Calu3 (cell line): Measurements from ENCODE around the gene LRRC32. TPM values are rescaled to one million over a fixed set of nuclear protein-coding genes. Genes with fewer than 3 reads are reported as not detected.

Source experiments
- BruUV-seq: library from RNA; stranded (reverse); fragments of 400-500 nt; replicated peaks from 2 replicates; lab custom pipeline; 2021; lab: Mats Ljungman, UMichigan
- CTCF ChIA-PET: fragments of 300-600 bp; sonication (Branson Sonifier 250); formaldehyde crosslinking; loops from one replicate; lab custom pipeline; 2022; ENCODE audit warnings: antibody characterized with exemption; lab: Charles Lee
- DNase-seq: peaks from one replicate; pipeline ENCODE4 v3.0.0; 2022
- H3K27ac Mint-ChIP-seq: one replicate; pipeline ENCODE4 v1.8.0; 2022; ENCODE audit warnings: mixed read lengths; ENCODE audit not compliant: unreplicated experiment
- H3K27me3 Mint-ChIP-seq: one replicate; pipeline ENCODE4 v1.8.0; 2022; ENCODE audit warnings: mixed read lengths; ENCODE audit not compliant: unreplicated experiment
- H3K36me3 Mint-ChIP-seq: one replicate; pipeline ENCODE4 v1.8.0; 2022; ENCODE audit warnings: mild to moderate bottlenecking, moderate library complexity, mixed read lengths; ENCODE audit not compliant: insufficient read depth, unreplicated experiment
- H3K4me1 Mint-ChIP-seq: one replicate; pipeline ENCODE4 v1.8.0; 2022; ENCODE audit warnings: mild to moderate bottlenecking, low read depth, mixed read lengths; ENCODE audit not compliant: unreplicated experiment
- H3K4me3 Mint-ChIP-seq: one replicate; pipeline ENCODE4 v1.8.0; 2022; ENCODE audit warnings: mild to moderate bottlenecking, low read depth, moderate library complexity, mixed read lengths; ENCODE audit not compliant: unreplicated experiment
- H3K9me3 Mint-ChIP-seq: one replicate; pipeline ENCODE4 v1.8.0; 2022; ENCODE audit warnings: low read depth, mixed read lengths; ENCODE audit not compliant: unreplicated experiment
- intact Hi-C: fragments of 100-400 bp; cut with micrococcal nuclease; formaldehyde crosslinking; loops from one replicate; pipeline ENCODE4 v1.10.0; 2022; ENCODE audit not compliant: unreplicated experiment
- total RNA-seq: library from RNA; stranded (reverse); gene quantifications from 2 replicates; pipeline ENCODE4 v1.2.3, GENCODE V29; 2022
- TF ChIP-seq, protein P1 (sequence below): fragments of 200-600 bp; IDR thresholded peaks from one replicate; pipeline ENCODE4 v1.8.0; 2022; ENCODE audit warnings: antibody characterized with exemption; ENCODE audit not compliant: unreplicated experiment

Gene LRRC32
- total RNA-seq, 1 experiment from 2014 or later = not detected

- no peak overlapping the region for H3K27ac Mint-ChIP-seq
- CTCF ChIA-PET = no interaction called here
- intact Hi-C loops = no loop called here
These were observed 6.9 kb upstream of the LRRC32 start for GRCh38 chr11:76677458-76677765.

DNA sequence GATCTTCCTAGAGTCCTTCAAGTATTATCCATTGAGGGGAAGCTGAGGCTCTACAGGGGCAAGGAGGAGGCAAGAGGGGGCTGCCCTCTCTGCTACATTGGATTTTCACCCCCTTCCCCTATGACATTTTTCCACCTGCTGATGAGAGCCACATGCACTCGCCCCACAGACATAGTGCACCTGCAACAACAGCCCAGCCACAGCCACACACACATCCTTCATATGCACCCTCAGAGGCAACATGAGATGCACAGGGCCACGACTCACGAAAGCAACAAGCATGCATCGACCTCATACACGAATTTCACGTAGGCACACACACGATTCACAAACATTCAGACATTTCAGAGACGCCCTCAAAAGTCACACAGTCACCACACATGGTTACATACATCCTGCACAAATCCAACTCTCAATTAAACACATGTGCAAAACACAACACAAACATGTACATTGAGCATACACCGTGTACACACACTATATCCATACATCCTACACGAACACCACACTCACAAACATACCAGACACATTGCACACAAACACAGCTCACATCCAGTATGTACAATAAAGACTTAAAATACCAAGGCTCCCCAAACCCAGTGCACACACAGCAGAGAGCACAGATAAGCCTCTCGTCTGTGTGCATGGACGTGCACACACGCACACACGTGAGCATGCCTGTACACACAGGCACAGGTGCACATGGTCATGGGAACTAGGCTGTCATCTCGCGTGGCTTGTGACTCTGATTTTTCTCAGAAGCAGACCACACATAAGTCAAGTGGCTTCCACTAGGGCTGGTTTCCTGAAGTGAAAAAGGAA is 6.3 kb upstream of the LRRC32 start:
- CTCF ChIA-PET = no interaction called here
- intact Hi-C loops = no loop called here
- Mint-ChIP-seq H3K36me3 (no peaks in the 10 kb centered on the region), H3K27me3 (peaks cover 67% of the 10 kb centered on the region), H3K9me3 (no peaks in the 10 kb centered on the region), H3K4me1 (no peaks in the 10 kb centered on the region), H3K27ac (no peak overlapping the region), H3K4me3 (no peak overlapping the region)
- TF ChIP-seq, protein P1, sequence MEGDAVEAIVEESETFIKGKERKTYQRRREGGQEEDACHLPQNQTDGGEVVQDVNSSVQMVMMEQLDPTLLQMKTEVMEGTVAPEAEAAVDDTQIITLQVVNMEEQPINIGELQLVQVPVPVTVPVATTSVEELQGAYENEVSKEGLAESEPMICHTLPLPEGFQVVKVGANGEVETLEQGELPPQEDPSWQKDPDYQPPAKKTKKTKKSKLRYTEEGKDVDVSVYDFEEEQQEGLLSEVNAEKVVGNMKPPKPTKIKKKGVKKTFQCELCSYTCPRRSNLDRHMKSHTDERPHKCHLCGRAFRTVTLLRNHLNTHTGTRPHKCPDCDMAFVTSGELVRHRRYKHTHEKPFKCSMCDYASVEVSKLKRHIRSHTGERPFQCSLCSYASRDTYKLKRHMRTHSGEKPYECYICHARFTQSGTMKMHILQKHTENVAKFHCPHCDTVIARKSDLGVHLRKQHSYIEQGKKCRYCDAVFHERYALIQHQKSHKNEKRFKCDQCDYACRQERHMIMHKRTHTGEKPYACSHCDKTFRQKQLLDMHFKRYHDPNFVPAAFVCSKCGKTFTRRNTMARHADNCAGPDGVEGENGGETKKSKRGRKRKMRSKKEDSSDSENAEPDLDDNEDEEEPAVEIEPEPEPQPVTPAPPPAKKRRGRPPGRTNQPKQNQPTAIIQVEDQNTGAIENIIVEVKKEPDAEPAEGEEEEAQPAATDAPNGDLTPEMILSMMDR = no peak
- DNase-seq = no peak
- BruUV-seq = no TSS peak

More at GRCh38 chr11:76677458-76677765, 6.9 kb upstream of the LRRC32 start:
- H3K36me3 Mint-ChIP-seq = no peaks in the 10 kb centered on the region
- no TSS peak for BruUV-seq
- no peaks in the 10 kb centered on the region for H3K9me3 Mint-ChIP-seq
- H3K4me3 Mint-ChIP-seq = no peak overlapping the region
- peaks cover 69% of the 10 kb centered on the region for H3K27me3 Mint-ChIP-seq
- TF ChIP-seq, protein P1 = no peak
- DNase-seq = no peak
- H3K4me1 Mint-ChIP-seq = no peaks in the 10 kb centered on the region

- no peaks in the 10 kb centered on the region for H3K4me1 Mint-ChIP-seq
- no peak overlapping the region for H3K4me3 Mint-ChIP-seq
- no peak for DNase-seq
- TF ChIP-seq, protein P1 = no peak
- H3K36me3 Mint-ChIP-seq = no peaks in the 10 kb centered on the region
- BruUV-seq = no TSS peak
- no peaks in the 10 kb centered on the region for H3K9me3 Mint-ChIP-seq
- no peak overlapping the region for H3K27ac Mint-ChIP-seq
- CTCF ChIA-PET = interaction anchor here (0.6 kb wide), 1 partner anchor 92 kb away, joined by 4 read pairs; no protein-coding TSS in a partner anchor
- intact Hi-C loops = no loop called here
- H3K27me3 Mint-ChIP-seq = peaks cover 61% of the 10 kb centered on the region
These were observed 4.2 kb upstream of the LRRC32 start for GRCh38 chr11:76674517-76675400.

DNA sequence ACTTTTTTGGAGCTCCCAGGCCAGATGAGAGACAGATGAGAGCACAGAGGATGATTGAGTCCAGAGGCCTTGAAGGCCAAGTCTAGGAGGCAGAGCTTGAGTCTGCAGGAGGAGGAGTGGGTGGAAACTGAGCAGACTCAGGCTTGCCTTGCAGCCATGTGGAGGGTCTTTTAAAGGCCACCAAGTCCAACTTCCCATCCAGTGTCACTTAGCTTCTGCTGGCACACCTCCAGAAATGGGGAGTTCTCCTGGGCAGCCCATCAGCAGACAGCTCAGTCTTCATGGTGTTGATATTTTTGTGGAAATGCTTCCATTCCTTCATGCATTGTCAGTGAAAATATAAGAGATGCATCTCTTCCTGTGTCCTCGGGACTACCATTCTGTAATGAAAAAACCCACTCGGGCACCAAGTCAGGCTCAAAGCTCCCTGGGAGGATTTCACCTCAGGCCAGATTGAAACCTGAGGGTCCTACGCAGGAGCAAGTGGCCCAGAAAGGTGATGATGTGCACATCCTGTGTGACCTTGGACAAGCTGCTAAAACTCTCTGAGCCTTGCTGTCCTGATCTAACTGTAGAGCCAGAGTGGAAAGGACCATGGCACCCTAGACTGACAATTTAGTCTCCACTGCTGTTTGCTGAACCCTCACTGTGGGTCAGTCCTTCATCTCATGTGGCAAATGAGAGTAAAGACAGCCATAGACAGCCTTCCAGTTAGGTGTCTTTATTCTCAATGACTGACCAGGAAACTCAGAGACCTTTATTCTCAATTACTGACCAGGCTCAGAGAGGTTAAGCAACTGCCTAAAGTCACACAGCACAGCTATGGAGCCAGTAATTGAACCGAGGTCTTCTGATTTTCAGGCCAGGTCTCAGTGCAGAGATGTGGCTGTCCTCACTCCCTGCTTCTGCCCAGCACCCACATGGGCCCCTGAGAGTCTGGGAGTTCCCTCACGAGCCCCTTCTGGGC is 2.9 kb upstream of the LRRC32 start:
- TF ChIP-seq, protein P1 = no peak
- CTCF ChIA-PET = no interaction called here
- intact Hi-C loops = no loop called here
- H3K27ac Mint-ChIP-seq = no peak overlapping the region
- H3K27me3 Mint-ChIP-seq = peaks cover 61% of the 10 kb centered on the region
- H3K4me3 Mint-ChIP-seq = no peak overlapping the region
- H3K36me3 Mint-ChIP-seq = no peaks in the 10 kb centered on the region
- H3K9me3 Mint-ChIP-seq = no peaks in the 10 kb centered on the region
- DNase-seq = no peak
- BruUV-seq = no TSS peak
- no peaks in the 10 kb centered on the region for H3K4me1 Mint-ChIP-seq
